Adrenal gland (tissue), 5 donors: Measurements from ENCODE around the gene FGF12.

ENCODE experiments used
- CTCF ChIP-seq, 6 experiments: fragments of 450-650 bp in 4 of 6; fragments of 200-600 bp in 2 of 6; sonication (generic) in 1 of 6; IDR thresholded peaks; 1 replicate in 5 of 6; 2 replicates in 1 of 6; pipeline versions ENCODE4 v1.5.1 to v1.8.0; 2016 to 2021; ENCODE audit warnings: antibody characterized with exemption in 6 of 6, mild to moderate bottlenecking in 2 of 6, moderate library complexity in 1 of 6
- POLR2A ChIP-seq, 2 donors: fragments of 450-650 bp; IDR thresholded peaks; one replicate each; pipeline ENCODE4 v1.6.1; 2017; ENCODE audit warnings: antibody characterized with exemption in 2 of 2, mild to moderate bottlenecking in 2 of 2, moderate library complexity in 1 of 2
- donor health status: DM: no; HTN: no; CAD: no.

DNA sequence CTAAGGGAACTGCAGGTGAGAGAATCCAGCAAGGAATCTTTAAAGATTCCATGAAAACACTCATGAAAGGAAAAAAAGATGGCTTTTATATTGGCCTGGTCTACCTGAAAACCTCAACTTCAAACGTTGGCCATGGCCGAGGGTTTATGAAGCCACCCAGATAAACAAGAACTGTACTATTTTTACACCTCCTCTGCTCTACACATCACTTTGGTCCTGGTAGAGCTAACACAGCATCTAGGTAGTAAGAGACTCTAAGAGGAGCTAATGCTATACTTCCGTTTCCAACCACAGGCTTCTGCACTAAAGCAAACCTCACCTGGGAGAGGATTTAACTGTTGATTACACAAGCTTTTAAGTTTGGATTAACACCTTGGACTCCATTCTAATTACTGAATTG lies 466.2 kb downstream of the FGF12 start:
- no peak for TF ChIP-seq CTCF (IDR thresholded peaks at IDR 0.05)
- no peak for TF ChIP-seq POLR2A (IDR thresholded peaks at IDR 0.05)
